ENCODE results near the gene NPM1.
"Not testable (repeated sequence)": the region's sequence is repeated elsewhere in the genome, so short reads cannot be mapped to it uniquely, and the experiment has no call there.

The NPM1 gene

DNA sequence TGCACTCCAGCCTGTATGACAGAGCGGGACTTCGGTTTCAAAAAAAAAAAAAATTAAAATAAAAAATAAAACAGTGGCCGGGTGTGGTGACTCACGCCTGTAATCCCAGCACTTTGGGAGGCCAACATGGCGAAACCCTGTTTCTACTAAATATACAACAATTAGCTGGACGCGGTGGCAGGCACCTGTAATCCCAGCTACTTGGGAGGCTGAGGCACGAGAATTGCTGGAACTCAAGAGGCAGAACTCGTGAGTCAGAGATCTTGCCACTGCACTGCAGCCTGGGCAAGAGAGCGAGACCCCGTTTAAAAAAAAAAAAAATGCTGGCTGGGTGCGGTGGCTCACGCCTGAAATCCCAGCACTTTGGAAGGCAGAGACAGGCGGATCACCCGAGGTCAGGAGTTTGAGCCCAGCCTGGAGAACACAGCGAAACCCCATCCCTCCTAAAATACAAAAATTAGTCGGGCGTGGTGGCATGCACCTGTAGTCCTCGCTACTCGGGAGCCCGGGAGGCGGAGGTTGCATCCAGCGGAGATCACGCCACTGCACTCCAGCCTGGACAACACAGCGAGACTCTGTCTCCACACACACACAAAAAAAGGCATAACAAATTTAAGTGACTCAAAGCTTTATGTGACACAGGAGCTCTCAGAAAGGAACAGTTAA lies 1.5 kb upstream of the NPM1 start:
- no peak for DNase-seq

DNA sequence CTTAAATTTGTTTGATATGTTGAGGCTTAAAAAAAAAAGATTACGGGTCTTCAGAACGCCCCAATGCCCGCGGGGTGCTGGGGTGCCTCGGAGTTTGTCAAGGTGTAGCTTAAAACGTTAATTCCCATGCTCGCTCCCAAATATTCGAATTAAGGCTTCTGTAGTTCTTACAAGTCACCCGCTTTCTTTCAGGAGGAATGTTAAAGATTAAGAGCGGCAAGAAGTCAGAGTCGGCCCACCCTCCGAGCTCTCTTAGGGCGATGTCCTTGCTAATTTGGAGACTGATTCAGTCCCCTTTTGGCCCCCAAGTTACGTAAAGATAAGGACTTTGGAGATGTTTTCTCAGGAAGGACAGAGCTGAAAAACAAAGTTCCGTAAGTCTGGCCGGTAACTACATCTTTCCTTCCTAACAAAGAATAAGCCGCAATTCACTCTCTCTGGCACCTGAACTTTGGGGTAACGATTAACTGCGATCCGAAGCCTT lies 746 bp upstream of the NPM1 start:
- no peak for DNase-seq

DNA sequence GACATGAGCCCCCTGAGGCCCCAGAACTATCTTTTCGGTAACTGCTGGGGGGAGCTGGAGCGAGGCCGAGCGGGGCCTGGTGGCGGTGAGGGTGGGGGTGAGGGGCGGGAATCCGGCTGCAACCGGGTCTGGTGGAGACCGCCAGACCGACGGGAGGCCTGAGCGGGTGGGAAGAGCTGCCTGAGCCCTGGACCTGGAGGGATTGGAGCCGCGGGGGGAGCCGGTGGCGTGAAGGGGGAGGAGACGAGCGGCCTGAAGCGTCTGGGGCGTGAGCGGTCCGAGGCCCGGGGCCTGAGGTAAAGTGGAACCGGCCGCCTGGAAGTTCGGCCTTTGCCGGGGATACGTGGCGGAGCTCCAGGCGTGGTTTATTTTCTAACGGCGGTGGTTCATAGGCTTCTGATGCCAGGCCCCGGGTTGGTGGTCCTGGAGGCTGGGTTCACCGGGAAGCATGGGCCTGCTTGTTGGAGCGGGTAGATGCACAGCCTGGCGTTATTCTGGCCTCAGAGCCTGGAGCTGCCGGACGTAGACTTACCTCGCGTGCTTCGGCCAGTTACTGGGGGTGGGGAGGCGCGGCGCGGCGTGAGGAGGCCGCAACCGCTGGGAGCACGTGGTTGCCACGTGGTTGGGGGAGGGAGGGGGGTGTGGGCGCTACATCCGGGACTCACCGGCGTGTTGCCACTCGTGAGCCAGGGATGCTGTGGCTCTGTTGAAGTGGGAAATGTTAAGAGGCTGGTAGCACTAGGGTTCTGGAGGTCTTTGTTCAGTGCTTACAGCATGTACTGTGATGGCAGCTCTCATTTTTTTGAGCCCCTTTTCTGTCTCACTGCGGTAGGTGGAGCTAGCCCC lies 544 bp downstream of the NPM1 start:
- DNase-seq = no peak

DNA sequence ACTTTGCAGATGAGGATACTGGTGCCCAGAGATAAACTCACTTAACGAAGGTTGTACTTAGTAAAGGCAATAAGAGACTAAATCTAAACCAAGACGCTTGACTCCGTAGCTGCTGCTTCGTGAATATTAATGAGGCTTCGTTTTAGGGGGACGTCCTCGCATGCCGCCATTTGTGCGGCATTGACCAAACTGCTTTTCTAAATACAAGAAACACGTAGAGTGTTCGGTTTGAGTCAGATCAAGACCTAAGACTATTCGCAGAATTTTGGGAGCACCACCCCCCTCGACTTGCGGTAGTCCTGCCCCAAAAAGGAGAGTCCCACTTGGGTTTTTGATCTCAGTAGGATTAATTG lies 1.1 kb downstream of the NPM1 start:
- DNase-seq = no peak

DNA sequence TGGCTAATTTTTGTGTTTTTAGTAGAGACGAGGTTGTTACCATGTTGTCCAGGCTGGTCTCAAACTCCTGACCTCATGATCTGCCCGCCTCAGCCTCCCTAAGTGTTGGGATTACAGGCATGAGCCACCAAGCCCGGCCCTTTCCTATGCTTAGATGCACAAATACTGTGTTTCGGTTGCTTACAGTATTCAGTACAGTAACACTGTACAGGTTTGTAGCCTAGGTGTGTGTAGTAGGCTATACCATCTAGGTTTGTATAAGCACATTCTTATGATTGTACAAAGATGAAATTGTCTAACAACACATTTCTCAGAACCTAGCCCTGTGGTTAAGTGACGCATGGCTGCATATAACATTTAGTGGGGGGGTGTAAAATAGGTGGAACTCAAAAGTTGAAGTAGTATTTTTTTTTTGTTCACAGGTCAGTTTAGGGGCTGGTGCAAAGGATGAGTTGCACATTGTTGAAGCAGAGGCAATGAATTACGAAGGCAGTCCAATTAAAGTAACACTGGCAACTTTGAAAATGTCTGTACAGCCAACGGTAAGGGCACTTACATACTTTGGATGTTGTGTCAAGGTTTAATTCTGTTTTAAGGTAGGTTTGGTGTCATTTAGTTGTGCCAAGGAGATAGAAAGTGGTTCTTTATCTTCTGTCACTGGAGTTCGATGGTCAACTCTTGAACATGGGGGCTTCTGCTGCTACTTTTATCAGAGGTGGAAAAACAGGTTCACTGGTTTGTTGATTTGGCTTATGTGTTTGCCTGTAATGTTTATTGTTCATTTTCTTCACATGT lies 3.4 kb downstream of the NPM1 start:
- DNase-seq = no peak

DNA sequence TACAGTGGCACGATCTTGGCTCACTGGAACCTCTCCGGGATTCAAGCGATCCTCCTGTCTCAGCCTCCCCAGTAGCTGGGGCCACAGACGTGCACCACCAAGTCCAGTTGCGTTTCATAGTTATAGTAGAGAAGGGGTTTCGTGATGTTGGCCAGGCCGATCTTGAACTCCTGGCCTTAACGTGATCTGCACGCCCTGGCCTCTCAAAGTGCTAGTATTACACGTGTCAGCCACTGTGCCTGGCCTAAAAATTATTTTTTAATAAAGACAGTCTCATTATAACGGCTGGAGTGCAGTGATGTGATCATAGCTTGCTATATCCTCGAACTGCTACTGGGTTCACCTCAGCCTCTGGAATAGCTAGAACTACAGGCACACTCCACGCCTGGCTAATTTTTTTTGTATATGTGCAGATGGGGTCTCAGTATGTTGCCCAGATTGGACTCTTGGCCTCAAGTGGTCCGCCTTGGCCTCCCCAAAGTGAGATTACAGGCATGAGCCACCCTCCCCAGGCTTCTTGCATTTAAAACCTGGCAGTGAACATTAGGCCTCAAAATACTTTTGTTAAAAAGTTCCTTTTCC lies 4.4 kb downstream of the NPM1 start:
- DNase-seq = no peak

DNA sequence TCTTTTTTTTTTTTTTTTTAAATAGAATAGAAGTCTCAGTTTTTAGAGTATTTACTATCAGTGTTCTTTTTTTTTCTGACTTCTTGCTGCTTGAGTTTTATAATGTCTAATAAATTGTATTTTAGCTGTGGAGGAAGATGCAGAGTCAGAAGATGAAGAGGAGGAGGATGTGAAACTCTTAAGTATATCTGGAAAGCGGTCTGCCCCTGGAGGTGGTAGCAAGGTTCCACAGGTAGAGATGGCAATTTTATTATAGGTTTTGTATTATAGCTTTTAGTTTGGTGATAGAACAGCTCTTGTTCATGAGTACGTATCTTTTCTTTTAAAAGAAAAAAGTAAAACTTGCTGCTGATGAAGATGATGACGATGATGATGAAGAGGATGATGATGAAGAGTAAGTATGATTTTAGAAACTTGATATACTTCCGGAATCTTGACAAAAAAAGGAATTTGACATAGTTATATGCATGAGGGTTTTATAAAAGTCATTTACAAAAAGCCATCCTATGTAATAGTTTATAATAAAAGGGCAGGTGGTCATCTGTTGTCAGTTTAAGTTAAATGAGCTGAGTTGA lies 5.0 kb downstream of the NPM1 start:
- no peak for DNase-seq

DNA sequence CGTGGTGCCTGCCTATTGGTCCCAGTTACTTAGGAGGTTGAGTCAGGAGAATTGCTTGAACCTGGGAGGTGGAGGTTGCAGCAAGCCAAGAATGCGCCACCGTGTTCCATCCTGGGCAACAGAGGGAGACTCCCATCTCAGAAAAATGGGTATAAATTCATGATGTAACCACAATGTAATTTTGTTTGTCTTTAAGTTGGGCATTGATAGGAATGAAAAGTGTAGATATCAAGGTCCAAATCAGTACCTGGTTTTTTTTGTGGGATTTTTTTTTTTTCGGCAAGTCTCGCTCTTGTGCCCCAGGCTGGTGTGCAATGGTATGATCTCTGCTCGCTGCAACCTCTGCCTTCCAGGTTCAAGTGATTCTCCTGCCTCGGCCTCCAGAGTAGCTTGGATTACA lies 7.4 kb downstream of the NPM1 start:
- DNase-seq = no peak

DNA sequence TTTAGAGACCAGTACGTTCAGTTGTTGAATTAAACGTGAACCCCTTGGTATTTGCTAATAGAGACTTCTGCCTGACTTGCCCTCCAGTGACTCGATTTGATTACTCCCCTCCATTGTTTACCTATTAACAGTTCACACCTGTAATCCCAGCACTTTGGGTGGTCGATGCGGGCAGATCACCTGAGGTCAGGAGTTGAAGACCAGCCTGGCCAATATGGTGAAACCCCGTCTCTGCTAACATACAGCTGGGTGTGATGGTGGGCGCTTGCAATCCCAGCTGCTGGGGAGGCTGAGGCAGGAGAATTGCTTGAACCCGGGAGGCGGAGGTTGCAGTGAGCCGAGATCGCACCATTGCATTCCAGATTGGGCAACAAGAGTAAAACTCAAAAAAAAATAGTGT lies 8.9 kb downstream of the NPM1 start:
- DNase-seq = not testable (repeated sequence)

DNA sequence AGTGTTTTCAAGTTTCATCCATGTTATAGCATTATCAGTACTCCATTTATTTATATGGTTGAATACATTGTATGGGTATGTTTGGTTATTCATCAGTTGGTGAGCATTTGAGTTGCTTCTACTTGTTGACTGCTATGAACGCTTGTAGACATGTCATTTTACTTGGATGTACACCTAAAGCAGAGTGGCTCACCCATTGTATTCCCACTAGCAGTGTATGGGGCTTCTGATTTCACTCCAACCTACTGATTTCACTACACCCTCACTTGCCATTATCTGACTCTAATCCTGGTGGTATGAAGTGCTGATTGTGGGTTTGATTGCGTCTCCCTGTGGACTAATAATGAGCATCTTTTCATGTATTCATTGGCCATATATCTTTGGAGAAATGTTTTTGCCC lies 9.5 kb downstream of the NPM1 start:
- DNase-seq = no peak

DNA sequence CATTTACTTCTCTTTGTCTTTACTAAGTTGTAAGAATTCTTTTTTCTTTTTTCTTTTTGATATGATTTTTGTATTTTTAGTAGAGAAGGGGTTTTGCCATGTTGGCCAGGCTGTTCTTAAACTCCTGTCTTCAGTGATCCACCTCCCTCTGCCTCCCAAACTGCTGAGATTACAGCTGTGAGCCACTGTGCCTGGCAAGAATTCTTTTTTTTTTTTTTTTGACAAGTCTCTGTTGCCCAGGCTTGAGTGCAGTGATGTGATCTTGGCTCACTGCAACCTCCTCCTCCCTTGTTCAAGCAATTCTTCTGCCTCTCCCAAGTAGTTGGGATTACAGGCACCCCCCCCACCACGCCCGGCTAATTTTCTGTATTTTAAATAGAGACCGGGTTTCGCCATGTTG lies 9.9 kb downstream of the NPM1 start:
- no peak for DNase-seq

DNA sequence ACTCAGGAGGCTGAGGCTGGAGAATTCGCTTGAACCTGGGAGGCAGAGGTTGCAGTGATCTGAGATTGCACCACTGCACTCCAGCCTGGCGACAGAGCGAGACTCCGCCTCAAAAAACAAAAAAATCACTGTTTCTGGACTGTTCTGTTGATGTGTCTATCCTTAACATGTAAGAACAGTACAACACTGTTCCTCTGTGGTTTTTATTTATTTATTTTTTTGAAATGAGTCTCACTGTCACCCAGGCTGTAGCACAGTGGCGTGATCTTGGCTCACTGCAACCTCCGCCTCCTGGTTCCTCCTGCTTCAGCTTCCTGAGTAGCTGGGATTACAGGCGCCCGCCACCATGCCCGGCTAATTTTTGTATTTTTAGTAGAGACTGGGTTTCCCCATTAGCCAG lies 11.0 kb downstream of the NPM1 start:
- DNase-seq = not testable (repeated sequence)

DNA sequence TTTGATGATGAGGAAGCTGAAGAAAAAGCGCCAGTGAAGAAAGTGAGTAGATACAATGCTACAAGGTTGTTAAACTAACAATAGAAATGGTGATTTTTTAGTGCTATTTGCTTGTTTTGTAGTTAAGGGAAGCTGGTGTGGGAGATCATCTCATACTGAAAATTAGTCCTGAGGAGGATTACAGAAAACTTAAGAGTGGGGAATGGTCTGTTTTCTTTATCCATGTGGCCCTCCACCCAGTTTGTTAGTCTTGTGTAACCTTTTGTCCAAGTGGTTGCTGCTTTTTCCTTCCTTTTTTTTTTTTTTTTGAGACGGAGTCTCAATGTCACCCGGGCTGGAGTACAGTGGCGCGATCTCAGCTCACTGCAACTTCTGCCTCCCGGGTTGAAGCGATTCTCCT lies 12.5 kb downstream of the NPM1 start:
- no peak for DNase-seq

DNA sequence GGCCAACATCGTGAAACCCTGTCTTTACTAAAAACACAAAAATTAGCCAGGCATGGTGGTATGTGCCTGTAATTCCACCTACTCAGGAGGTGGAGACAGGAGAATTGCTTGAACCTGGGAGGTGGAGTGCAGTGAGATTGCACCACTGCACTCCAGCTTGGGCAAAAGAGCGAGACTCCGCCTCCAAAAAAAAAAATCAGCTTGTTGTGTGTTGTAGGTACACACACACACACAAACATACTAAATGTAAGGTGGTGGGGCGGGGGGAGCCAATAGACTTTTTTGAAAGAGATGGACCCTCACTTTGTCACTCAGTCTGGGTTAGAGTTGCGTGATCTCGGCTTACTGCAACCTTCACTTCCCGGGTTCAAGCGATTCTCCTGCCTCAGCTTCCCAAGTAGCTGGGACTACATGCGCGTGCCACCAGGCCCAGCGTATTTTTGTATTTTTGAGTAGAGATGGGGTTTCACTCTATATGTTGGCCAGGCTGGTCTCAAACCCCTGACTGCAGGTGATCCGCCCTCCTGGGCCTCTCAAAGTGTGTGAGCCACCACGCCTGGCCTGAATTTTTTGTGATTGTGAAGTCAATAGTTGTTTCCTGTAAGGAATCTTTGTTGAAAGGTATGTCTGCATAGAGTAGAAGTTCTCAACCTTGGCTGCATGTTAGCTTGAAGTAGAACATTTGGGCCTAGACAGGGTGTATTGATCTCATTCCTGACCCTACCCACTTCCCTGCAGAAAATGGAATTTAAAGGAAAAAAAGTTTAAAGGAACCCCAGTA lies 13.7 kb downstream of the NPM1 start:
- DNase-seq = no peak

DNA sequence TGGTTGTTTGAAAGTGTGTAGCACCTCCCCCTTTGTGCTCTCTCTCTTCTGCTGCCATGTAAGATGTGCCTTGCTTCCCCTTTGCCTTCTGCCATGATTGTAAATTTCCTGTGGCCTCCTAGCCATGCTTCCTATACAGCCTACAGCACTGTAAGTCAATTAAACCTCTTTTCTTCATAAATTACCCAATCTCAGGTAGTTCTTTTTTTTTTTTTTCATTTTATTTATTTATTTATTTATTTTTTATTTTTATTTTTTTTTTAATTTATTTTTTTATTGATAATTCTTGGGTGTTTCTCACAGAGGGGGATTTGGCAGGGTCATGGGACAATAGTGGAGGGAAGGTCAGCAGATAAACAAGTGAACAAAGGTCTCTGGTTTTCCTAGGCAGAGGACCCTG lies 15.1 kb downstream of the NPM1 start:
- DNase-seq = not testable (repeated sequence)

DNA sequence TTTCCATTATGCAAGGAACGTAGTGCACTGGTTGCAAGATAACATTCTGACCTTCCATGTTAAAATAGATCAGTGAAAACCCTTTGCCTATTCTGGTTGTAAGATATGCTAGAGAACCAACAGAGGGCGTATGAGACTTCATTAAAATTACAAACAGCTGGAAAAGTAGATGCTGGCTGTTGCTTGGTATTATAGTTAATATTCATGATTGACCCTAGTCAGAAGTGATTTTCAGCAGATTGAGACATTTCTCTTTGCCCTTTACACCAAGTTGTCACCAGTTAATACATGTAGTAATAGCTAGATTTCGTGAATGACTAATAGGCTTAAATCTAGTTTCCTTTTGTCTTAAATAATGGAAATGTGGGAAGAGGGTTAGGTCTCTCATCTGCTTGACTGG lies 18.0 kb downstream of the NPM1 start:
- DNase-seq = no peak

DNA sequence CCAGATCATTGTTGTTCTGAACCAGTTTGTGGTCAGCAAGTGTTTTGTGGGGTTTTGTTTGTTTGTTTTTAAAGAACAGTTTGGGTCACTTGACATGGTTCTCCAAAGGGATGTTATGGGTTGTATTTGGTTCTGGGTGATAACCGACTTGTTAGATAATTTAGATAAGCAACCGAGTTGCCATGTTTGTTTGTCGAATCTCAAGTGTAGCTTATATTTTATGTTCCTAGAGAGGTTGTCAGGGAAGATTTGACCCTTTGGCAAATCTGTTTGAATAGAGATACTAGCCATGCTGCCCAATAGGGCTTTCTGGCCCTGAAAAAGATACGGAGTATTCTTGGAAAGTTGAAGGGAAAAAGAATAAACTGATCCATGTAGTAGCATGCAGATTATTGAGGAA lies 19.6 kb downstream of the NPM1 start:
- DNase-seq = no peak

DNA sequence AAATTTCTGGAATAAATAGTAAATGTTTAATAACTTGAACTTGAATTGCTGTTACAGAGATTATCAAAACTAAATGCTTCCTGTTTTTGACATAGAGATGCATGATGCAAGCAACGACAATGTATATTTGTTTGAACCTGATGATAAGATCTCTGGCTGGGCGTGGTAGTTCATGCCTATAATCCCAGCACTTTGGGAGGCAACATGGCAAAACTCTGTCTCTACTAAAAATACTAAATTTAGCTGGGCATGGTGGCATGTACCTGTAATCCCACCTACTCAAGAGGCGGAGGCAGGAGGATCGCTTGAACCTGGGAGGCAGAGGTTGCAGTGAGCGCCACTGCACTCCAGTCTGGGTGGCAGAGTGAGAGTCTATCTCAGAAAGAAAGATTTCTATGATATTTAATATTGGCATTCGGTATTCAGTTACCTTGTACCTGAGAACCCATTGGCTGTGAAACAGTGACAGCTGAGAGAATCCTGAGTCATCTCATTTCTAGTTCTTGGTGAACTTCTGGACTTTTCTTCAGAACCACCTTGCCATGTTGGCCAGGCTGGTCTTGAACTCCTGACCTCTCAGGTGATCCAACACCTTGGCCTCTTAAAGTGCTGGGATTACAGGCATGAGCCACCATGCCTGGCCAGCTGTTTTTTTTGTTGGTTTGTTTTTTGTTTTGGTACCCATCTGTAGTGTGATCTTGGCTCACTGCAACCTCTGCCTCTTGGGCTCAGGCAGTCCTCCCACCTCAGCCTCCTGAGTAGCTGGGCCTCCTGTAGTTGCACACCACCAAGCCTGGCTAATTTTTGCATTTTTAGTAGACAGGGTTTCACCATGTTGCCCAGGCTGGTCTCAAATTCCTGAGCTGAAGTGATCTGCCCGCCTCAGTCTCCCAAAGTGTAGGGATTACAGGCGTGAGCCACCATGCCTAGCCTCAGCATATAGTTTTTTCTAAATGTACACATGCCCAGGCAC lies 21.8 kb downstream of the NPM1 start:
- DNase-seq = no peak

DNA sequence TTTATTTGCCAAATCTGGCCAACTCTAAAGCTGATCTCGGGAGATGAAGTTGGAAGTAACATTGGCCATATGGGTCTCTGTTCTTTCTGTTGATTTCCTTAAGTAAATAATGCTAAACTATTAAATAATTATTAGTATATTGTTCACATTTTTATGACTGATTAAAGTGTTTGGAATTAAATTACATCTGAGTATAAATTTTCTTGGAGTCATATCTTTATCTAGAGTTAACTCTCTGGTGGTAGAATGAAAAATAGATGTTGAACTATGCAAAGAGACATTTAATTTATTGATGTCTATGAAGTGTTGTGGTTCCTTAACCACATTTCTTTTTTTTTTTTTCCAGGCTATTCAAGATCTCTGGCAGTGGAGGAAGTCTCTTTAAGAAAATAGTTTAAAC lies 22.5 kb downstream of the NPM1 start:
- no peak for DNase-seq

DNA sequence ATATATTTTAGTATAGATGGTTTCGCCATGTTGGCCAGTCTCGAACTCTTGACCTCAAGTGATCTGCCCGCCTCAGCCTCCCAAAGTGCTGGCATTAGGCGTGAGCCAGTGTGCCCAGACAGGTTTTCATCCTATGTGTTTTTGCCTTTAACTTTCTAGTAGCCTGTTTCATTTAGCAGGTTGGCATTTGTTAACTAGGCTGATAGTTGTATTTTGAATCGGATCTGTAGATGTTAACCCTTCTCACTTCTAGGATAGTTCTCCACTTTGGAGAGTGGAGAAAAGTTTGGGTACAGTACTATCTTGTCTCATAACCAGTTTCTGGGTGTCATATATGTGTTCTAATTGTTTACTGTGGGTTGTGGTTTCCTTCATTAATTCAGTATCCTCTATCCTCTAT lies 24.5 kb downstream of the NPM1 start:
- DNase-seq = no peak

Measured in NCI-H2081 treated with DMSO at 0.1 percent for 48 hours (cell line).